ENCODE results near the gene MGAT5B. TPM values are rescaled to one million over a fixed set of nuclear protein-coding genes. Genes with fewer than 3 reads are reported as not detected.

The MGAT5B gene
- total and polyA plus RNA-seq, 2 experiments from 2014 or later, result 1.6 to 10.0 TPM

GRCh38 chr17:76826330-76827068 is 41.7 kb upstream of the MGAT5B start:
- Mint-ChIP-seq H3K4me3 (no peak overlapping the region), H3K9me3 (no peaks in the 10 kb centered on the region), H3K4me1 (no peaks in the 10 kb centered on the region), H3K27me3 (ENCODE audit: insufficient read depth, low read depth, poor library complexity) (peaks cover 4% of the 10 kb centered on the region), H3K27ac (no peak overlapping the region), H3K36me3 (ENCODE audit: low read depth) (no peaks in the 10 kb centered on the region)
- ATAC-seq (peak; percentile 35; the same call in 1 of the 3 replicates), DNase-seq (ENCODE audit: low spot score) (no peak)
- Histone ChIP-seq H3K4me1 (ENCODE audit: insufficient read depth) (no peaks in the 10 kb centered on the region), H3K4me2 (no peak overlapping the region), H3K36me3 (ENCODE audit: insufficient read depth) (no peaks in the 10 kb centered on the region), H4K20me1 (replicated peaks; ENCODE audit: insufficient read depth) (no peaks in the 10 kb centered on the region), H3K9me2 (ENCODE audit: insufficient read depth) (no peaks in the 10 kb centered on the region), H3K4me3 (no peak overlapping the region), H3K27me3 (ENCODE audit: insufficient read depth) (no peaks in the 10 kb centered on the region), H2AFZ (0 out of 2 replicates have a peak overlapping the region, but pooled peaks have one; percentile 56), H3K27ac (ENCODE audit: low read depth) (no peak overlapping the region), H3F3A (replicated peaks; ENCODE audit: low read depth) (no peaks in the 10 kb centered on the region), H3K79me2 (replicated peaks; ENCODE audit: insufficient read depth) (no peaks in the 10 kb centered on the region)
- no peak for TF ChIP-seq REST (IDR thresholded peaks at IDR 0.05; ENCODE audit: unreplicated experiment)
- no peak for TF ChIP-seq POLR2AphosphoS5 (IDR thresholded peaks at IDR 0.05; ENCODE audit: low read depth)
- no peak for TF ChIP-seq NANOG (IDR thresholded peaks at IDR 0.05; ENCODE audit: borderline replicate concordance)
- no peak for TF ChIP-seq EZH2 (IDR thresholded peaks at IDR 0.05; ENCODE audit: low read depth, unreplicated experiment)
- no peak for TF ChIP-seq CREB1 (CRISPR knock-in tag; IDR thresholded peaks at IDR 0.05; ENCODE audit: low read depth)
- TF ChIP-seq STAT1 (IDR thresholded peaks at IDR 0.05; ENCODE audit: unreplicated experiment), result no peak
- no peak for TF ChIP-seq EZH2phosphoT487 (IDR thresholded peaks at IDR 0.05; ENCODE audit: unreplicated experiment)
- no peak for TF ChIP-seq ZNF331 (CRISPR knock-in tag; IDR thresholded peaks at IDR 0.05; ENCODE audit: low read depth)

- no peak overlapping the region for H3K27ac Mint-ChIP-seq
- Histone ChIP-seq H3K4me3 (no peak overlapping the region), H2AFZ (no peak overlapping the region), H3K79me2 (replicated peaks; ENCODE audit: insufficient read depth) (no peaks in the 10 kb centered on the region), H3K27ac (ENCODE audit: low read depth) (no peak overlapping the region), H3K9me2 (ENCODE audit: insufficient read depth) (no peaks in the 10 kb centered on the region), H4K20me1 (replicated peaks; ENCODE audit: insufficient read depth) (no peaks in the 10 kb centered on the region), H3F3A (replicated peaks; ENCODE audit: low read depth) (no peaks in the 10 kb centered on the region), H3K36me3 (ENCODE audit: insufficient read depth) (no peaks in the 10 kb centered on the region), H3K4me1 (ENCODE audit: insufficient read depth) (no peaks in the 10 kb centered on the region), H3K27me3 (ENCODE audit: insufficient read depth) (no peaks in the 10 kb centered on the region), H3K4me2 (no peak overlapping the region)
- ATAC-seq, result no peak
- H3K27me3 Mint-ChIP-seq (ENCODE audit: insufficient read depth, low read depth, poor library complexity), result peaks cover 4% of the 10 kb centered on the region
- no peaks in the 10 kb centered on the region for H3K36me3 Mint-ChIP-seq (ENCODE audit: low read depth)
- no peak overlapping the region for H3K4me3 Mint-ChIP-seq
- no peaks in the 10 kb centered on the region for H3K4me1 Mint-ChIP-seq
- no peaks in the 10 kb centered on the region for H3K9me3 Mint-ChIP-seq
- DNase-seq (ENCODE audit: low spot score), result no peak
- no peak for TF ChIP-seq ZNF331 (CRISPR knock-in tag; IDR thresholded peaks at IDR 0.05; ENCODE audit: low read depth)
- TF ChIP-seq NANOG (IDR thresholded peaks at IDR 0.05; ENCODE audit: borderline replicate concordance), result no peak
- no peak for TF ChIP-seq ZNF462 (CRISPR knock-in tag; IDR thresholded peaks at IDR 0.05)
- no peak for TF ChIP-seq ETS1 (IDR thresholded peaks at IDR 0.05)
Measured at GRCh38 chr17:76827736-76828135, 40.5 kb upstream of the MGAT5B start.
